Measurements from ENCODE around the gene GINS1.
A peak's percentile ranks its signal among the peaks of the same experiment; 100 is the strongest.
"Not testable (repeated sequence)": the region's sequence is repeated elsewhere in the genome, so short reads cannot be mapped to it uniquely, and the experiment has no call there.

The GINS1 gene

DNA sequence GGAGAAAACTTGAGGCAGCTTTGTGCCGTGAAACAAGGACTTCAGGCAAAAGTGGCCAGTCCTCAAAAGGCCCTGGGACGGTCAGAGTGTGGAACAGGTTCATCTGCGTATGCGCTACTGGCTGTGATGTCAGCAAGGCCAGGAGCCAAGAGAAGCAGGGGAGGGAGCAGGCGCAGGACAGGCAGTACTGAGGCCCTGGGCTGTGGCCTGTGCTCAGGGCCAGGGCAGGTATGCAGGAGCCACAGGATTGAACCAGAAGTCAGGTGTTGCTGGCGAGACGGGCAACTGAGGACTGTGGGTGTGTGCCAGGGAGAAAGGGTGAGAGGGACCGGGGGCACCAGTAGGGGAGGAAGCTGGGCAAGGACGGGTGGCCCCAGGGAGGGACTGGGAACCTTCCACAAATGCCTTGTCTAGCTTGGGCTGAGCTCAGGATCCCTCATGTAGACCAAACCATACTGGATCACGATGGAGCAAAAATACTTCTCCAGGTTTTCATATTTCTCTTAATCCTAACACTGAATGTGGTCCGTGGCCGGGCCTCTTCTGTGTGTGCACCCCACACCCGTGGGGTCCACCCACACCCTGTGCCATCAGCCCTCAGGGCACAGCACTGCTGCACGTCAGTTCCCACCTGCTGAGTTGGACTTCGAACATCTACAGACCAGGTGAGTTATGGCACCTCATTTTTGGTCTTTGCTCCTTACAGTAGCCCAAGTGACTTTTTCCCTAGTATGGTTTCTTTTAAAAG lies 46.9 kb downstream of the GINS1 start:
- DNase-seq (ENCODE audit: low read depth): no peak

DNA sequence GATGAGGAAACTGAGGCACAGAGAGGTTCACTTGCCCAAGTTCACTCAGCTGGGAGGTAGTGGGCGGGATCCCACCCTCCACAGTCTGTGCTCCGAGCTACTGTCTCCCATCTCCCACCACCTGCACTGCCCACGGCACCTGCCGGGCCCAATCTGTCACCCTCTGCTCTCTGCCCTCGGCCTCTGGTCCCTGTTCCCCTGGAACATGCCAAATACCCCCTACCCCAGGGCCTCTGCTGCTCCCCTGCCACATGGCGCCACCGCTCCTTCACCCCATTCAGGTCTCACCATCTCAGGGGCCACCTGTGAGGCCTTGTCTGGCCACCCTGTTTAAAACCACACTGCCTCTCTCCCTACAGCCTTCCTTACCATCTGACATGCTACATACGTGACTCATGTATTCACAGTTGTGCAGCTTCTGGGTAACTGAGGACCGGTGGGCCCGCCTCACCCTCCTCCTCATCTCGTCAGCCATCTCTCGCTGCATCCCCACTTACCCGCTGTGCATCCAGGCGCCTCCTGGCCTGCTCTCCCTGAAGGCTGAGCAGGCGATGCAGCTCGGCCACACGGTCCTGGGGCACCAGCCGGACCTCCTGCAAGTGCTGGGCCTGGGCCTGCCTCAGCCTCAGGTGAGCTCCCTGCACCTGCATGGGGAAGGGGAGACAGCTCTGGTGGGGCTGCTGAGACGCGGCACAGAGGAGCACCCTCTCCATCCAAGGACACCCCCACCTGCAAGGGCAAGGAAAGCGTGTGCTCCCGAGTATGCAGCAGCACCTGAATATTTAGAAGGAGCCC lies 50.6 kb downstream of the GINS1 start:
- DNase-seq (ENCODE audit: low read depth): no peak

DNA sequence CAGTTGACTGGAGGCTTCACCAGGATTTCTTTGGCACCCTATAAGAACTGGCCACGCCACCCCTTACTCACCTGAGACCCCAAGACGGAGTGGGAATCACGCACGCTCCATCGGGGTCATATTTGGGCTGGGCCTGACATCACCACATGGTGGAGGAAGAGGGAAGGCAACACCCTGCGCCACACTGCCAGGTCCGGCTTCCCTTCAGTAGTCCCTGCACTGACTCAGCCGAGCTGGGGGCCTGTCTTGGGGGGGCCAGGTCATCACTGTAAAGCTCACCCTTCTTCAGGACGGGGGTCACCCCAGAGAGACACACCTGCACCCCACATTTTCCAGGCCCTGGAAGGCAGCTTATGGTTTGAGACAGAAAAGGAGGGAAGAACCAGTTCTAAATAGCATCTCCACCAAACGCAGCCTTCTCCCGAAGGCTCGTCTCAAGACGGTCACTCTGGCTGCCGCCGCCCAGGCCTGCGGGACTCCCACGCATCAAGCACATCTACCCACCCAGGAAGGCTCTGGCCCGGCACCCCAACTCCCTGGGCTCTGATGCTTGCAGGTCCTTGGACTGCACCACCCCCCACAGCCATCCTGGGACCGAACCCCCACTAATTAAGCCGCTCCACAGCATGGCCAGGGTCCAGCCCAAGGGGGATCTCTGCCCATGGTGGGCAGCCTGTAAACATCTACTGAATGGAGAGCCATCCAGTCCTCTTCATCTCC lies 51.8 kb downstream of the GINS1 start:
- no peak for DNase-seq (ENCODE audit: low read depth)

DNA sequence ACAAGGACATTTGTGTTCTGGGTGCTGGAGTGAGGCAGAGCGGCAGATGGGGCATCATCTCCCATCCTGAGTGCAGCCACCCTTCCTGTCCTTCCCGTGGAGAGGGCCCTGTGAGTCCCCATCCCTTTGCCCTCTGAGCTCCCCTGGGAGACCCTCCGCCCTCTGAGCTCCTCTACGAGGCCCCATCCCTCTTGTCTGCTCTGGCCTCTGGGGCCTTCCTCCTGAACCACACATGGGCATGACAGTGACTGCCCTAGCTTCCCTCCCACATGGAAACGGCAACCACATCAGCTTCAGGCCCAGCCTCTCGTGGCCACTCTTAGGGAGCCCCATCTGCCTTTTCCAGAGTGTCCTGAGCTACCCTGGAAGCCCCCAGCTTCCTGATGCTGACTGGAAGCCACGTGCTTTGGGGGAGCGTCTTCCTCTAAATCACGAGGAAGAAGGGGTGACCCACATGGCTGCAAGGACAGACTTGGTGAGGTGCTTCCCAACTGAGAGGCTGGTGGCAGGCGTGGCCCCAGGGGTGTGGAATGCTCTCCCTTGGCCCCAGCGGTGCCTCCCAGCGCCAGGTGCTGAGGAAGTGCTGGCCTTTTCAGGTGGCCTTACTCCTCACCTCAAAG lies 52.6 kb downstream of the GINS1 start:
- DNase-seq (ENCODE audit: low read depth): no peak

DNA sequence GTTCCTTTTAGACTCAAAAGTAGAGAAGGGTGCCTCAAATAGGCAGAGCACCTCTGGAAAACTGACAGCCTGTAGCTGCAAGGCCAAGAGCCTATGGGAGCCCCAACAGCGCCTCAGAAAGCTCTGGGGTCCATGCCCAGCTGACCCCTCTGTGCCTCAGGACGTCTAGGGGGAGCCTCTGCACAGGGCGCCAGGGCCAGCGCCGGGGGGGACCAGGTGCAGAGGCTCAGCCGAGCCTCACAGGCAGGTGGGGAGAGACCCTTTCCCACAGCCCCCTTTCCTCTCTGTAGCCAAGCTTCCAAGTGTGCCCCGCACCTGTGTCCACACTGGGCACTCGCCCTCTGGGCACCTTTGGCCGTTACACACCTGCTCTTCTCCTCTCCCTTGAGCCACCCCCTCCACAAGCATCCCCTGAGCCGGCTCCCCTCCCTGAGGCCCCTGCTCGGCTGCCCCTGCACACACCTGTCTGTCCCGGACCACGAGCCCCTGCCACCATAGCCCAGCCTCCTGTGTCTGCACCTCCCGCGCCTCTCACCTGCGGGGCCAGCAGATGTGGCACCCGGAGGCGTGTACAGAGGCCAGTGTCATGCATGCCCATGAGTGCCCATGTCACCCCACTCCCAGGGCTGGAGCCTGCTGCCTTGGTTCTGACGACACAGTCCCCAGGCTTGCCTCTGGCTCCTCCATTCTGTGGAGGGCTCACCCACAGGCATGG lies 53.2 kb downstream of the GINS1 start:
- DNase-seq (ENCODE audit: low read depth): no peak

DNA sequence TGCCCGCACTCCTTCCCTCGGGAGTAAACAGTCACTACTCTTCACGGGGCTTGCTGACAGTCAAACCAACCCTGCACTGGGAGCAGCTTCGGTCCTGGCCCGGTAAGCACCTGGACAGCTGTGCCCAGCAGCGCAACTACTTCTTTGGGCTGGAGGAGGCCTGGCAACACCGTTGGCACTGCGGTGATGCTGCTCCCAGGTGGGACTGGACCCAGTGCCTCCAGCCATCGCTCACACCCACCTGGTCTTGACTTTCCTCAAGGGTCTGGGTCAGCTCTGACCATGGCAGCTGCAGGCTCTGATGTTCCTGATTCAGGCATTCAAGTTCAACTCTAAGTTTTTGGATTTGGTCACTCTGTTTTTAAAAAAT lies 53.8 kb downstream of the GINS1 start:
- no peak for DNase-seq (ENCODE audit: low read depth)

DNA sequence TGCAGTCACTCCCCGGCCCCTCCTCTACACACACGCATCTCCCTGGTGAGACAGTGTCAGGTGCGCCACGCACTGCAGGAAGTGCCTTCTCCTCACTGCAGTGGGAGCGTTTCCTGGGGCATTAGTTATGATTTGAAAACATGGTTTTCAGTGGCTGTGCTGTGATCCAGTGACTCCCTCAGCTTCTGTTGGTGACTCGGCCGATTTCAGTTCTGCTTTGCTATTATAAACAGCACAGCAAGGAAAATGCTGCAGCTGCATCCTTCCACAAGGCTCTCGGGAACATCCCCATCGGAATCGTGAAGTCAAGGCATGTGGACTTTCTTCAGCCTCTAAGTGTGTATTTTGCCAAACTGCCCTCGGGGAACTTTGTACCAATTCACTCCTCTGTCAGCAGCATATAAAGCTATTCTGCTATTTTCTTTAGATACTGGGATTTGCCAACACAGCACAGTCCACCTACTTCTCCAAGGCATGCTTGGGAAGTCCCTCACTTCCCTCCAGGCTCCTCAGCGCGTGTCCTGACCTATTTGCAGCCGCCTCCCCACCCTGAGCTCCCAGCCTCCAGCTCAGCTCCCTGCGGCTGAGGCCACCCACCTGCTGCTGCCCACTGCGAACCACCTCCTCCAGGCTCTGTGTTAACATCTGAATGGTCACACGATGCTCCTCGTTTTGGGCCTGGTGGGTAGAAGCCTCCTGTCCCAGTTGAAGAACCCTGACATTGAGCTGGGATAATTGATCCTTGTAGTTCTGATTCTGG lies 54.5 kb downstream of the GINS1 start:
- DNase-seq (ENCODE audit: low read depth): no peak

DNA sequence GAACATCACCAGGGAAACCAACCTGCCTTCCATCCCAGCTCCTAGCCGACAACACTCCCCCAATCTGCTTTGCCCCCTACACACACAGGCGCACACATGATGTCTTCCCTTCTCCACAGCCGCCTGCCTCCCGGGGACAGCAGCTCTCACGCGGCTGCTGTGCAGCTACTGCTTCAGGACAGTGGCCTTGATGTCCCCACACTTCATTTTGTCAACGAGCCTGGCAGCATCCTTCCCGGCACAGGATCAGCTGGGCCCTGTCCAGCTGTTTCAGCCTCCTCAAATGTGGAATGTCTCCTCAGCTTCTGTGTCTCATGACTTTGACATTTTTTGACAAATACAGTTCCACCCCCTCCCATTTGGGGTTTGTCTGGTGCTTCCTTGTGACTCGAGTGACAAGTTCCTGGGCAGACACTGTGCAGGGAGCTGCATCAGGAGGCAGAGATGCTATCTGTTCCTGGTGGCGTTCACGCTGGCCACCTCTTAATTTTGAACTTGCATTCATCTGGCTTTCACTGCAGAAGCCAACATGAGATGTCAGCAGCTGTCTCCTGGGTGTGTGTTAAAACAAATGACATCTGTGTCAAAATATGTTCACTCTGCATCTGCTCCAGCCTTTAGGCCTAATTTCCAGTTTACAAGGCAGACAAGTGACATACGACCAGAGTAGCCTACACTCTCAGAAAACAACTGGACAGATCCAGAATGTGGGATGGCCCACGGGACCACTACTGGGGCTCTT lies 57.2 kb downstream of the GINS1 start:
- DNase-seq (ENCODE audit: low read depth): no peak

DNA sequence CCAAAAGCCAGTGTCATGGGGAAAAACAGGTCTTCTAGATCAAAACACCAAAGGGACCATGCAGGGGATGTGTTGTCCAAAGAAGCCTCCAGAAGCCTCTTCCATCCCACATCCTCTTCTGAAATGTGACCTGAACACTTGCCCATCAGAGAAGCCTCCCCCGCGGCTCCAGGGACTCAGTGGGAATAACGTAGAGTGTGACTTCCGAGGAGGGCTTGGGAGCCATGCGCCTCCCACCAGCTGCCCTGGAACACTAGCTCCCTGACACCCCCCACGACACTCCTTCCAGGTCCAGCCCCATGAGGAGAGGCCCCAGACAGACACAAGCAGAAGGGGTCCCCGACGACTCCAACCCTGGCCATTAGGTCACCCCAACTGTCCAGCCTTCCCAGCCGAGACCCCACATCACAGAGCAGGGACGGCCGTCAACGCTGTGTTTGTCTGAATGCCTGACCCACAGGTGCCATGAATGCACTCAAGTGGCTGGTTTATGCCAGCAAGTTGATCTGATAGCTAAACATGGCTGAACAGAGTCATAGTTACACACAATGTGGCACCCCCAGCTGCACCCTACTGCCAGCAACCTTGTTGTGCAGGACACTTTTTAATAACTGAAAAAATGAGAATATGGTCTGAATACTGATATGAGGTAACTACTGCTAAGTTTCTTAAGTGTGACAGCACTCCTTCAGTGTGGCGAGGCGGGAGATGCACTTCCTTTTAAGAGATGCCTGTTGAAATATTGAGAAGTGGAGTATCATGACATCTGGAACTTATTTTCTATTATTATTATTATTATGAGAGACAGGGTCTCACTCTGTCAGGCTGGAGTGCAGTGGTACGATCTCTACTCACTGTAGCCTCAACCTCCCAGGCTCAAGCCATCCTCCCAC lies 58.0 kb downstream of the GINS1 start:
- DNase-seq (ENCODE audit: low read depth): no peak

DNA sequence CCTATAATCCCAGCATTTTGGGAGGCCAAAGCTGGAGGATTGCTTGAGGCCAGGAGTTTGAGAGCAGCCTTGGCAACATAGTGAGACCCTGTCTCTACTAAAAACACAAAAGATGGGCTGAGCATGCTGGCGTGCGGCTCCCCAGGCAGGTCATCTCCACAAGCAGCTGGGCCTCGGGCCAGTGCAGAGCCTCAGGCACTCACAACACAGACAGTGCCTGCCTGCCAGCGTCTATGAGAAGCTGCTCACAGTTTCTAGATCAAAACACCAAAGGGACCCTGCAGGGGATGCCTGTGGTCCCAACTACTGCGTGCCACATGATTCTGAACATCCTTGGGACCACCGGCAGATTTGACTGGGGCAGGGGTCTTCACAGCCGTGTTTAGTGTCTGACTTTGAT lies 59.4 kb downstream of the GINS1 start:
- DNase-seq (ENCODE audit: low read depth): no peak

DNA sequence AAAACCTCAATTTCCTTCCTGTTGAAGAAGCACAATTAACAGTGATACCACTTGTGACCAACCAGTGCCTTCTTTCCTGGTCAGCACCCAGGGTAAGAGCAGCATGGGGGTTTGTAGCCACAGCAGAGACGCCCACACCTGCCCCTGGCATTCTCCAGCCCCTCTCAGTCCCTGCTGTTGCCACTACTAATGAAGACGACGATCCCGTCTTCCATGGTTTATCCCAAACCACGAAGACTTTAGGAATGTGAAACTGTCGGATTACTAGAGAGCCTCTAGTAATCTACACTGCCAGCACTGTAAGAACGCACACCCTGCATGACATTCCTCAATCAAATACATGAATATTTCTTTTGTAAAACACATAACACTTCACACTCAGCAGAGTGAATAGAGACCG lies 60.0 kb downstream of the GINS1 start:
- DNase-seq (ENCODE audit: low read depth): no peak

DNA sequence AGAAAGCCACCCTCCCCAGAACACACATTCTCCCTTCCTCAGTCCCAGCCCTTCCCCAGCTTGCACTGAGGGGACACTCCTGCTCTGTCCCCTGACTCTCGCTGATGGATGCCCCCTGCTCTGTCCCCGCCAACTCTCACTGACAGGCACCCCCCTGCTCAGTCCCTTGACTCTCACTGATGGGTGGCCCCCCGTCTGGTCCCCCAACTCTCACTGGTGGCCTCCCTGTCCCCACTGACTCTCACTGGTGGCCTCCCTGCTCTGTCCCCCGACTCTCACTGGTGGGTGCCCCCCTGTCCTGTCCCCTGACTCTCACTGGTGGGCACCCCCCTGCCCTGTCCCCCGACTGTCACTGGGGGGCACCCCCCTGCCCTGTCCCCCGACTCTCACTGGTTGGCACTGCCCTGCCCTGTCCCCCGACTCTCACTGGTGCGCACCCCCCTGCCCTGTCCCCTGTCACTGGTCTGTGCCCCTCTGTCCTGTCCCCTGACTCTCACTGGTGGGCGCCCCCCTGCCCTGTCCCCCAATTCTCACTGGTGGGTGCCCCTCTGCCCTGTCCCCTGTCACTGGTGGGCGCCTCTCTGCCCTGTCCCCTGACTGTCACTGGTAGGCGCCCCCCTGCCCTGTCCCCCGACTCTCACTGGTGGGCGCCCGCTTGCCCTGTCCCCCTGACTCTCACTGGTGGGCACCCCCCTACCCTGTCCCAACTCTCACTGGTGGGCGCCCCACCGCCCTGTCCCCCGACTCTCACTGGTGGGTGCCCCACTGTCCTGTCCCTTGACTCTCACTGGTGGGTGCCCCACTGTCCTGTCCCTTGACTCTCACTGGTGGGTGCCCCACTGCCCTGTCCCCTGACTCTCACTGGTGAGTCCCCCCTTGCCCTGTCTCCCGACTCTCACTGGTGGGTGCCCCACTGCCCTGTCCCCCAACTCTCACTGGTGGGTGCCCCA lies 60.9 kb downstream of the GINS1 start:
- no peak for DNase-seq (ENCODE audit: low read depth)

DNA sequence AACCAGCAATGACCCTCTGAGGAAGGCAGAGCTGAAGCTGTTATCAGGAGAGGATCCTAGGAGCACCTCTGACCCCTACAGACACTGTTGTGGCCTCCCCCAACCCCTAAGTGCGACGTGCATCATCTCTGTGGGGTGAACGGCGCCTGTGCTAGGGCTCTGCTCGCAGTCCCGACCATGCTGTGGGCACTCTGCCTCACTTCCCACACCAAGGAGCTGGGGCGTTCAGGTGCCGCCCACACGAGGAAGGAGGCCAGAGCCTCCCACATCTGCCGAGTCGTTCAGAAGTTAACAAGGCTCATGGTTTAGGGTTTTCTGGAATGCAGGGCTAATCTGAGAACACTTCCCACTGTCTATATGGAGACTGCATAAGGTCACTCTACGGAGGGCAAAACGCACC lies 62.1 kb downstream of the GINS1 start:
- no peak for DNase-seq (ENCODE audit: low read depth)

DNA sequence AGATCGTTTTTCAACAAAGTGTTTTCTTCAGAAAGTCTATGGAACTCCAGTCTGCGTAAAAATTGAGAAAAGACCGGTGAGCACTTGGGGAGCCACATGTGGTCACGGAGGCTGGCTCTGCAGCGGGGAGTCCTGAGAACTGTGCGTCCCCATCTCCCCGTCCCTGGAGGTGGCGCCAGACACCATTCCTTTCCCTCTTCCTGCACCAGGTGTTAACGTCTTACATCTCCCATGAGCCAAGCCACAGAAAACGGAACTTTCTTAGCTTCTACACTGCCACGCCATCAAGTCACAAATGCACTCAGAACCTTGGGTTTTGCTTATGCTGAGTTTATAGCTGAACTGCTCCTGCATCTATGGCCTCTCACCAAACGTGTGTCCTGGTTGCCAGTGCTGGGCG lies 62.6 kb downstream of the GINS1 start:
- peak; percentile 10 for DNase-seq (ENCODE audit: low read depth)

DNA sequence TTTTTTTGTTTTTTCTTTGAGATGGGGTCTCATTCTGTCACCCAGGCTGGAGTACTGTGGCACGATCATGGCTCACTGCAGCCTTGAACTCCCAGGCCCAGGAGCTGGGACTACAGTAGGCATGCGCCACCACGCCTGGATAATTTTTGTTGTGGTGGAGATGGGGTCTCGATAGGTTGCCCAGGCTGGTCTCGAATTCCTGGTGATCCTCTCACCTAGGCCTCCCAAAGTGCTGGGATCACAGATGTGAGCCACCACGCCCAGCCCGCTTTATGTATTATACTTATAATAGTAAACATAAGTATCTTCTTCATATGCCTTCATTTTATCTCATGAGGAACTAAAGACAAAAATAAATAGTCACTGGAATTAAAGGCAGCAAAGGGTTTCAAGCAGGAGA lies 63.5 kb downstream of the GINS1 start:
- no peak for DNase-seq (ENCODE audit: low read depth)

DNA sequence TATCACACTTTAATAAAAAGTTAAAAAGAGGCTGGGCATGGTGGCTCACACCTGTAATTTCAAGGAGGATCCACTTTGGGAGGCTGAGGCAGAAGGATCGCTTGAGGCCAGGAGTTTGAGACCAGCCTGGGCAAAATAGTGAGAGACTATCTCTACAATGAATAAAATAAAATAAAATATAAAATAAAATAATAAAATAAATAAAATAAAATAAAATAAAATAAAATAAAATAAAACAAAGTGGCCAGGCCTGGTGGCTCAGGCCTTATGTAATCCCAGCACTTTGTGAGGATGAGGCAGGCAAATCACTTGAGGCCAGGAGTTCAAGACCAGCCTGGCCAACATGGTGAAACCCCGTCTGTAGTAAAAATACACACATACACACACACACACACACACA lies 65.8 kb downstream of the GINS1 start:
- DNase-seq (ENCODE audit: low read depth): not testable (repeated sequence)

DNA sequence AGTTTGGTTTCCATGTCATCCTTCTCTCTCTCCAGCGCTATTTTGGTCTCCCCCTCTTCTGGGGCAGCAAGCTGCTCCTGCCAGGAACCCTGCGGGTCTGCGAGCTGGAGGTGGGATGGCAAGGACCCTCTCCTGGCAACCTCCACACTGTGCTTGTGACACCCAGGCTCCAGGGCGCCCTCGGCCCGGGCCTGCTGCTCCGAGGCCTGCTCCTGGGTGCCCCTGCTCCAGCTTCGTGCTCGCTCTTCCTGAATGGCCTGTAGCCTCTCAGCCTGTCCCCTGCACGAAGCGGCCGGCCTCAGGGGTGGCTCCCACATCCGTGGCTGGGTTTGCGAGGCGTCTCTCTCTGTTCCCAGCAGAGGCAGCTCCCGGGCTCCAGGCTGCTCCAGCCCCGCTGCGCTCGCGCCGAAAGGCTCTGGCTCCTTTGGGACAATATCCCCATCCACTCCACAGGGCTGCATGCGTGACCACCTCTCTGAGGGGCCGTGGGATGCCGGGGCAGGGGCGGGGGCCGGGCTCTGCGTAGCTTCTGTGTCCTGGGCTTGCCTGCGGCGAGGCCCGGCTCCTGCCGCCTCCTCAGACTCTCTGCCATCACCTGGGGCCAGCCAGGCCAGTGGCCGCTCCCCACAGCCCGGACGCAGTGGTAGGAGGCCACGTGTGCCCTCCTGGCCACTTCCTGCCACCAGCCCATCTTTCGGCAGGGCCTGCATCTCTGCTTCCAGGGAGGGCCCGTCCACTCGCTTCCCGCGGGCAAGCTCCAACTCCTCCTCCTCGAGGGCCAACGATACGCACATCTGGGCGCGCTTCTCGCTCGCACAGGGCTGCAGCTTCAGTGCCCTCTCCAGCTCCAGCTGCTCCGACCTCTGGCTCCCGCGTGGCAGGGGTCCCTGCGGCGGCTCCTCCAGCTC lies 68.9 kb downstream of the GINS1 start:
- DNase-seq (ENCODE audit: low read depth): no peak

Measured in fibroblast of the conjunctiva (primary cell).